Activated naive CD4-positive, alpha-beta T cell treated with Interleukin-2 at 50 U/mL for 16 hours (primary cell): ENCODE results near the gene TMEM141.

Source experiments
- DNase-seq: peaks from one replicate; pipeline ENCODE4 v3.0.0-alpha.2; 2020

The TMEM141 gene

DNA sequence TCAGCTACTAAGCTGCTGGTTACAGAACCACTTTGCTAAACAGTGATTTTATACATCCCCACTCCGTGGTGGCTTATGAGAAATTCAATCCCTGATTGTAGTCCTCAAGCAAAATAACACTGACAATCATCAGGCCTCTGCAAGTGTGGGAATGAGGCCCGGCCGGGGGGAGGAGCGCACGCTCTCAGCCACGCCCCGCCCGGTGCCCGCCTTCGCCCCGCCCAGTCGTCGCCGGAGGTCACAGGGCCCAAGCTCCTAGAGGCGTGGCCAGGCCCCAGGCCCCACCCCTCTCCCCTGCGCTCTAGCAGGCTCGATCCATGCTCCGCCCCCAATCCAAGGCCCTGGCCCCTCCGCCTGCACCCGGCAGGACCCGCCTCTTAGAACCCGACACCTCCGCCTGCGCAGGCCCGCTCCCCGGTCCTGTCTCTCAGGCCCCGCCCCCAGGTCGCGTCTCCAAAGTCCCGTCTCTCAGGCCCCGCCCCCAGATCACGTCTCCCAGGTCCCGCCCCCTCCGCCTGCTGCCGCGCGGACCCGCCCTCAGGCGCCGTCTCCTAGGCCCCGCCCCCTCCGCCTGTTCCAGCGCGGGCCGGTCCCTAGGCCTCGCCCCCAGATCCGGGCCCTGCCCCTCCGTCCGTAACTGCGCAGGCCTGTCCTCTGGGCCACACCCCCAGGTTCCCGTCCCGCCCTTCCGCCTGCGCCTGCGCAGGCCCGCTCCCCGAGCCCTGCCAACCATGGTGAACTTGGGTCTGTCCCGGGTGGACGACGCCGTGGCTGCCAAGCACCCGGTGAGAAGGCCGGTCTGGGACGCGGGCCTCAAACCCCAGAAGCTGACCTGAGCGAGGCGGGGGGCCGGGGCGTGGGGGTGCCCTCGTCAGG lies at the start of gene TMEM141:
Gene TMEM141, plus strand, starts transcription at position 705 of the 876 bp plus-strand sequence. Its CDS starts 27 bp downstream, at position 732.
- DNase-seq: peak; percentile 100

- DNase-seq: peak; percentile 39
These were observed 49.1 kb upstream of the TMEM141 start for GRCh38 chr9:136741883-136742571.

GRCh38 chr9:136742591-136743391 lies 48.4 kb upstream of the TMEM141 start, which contains the start of gene LCN10:
Gene LCN10 (minus strand): TSS chr9:136742940. CDS start chr9:136742903, 37 bp downstream.
- DNase-seq: no peak

GRCh38 chr9:136743639-136744211 lies 47.4 kb upstream of the TMEM141 start:
- no peak for DNase-seq

DNA sequence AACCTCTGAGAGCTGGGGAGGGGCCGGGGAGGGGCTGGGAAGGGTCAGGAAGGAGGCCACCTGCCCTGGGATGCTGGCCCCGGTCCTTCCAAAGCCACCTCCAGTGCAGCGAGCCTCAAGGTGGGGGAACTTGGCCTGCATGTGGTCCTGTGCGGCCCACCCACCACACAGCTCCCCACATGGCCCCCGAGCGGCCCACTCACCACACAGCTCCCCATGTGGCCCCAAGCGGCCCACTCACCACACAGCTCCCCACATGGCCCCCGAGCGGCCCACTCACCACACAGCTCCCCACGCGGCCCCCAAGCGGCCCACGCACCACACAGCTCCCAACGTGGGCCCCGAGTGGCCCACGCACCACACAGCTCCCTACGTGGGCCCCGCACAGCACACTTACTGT lies 46.4 kb upstream of the TMEM141 start:
- DNase-seq: no peak

DNA sequence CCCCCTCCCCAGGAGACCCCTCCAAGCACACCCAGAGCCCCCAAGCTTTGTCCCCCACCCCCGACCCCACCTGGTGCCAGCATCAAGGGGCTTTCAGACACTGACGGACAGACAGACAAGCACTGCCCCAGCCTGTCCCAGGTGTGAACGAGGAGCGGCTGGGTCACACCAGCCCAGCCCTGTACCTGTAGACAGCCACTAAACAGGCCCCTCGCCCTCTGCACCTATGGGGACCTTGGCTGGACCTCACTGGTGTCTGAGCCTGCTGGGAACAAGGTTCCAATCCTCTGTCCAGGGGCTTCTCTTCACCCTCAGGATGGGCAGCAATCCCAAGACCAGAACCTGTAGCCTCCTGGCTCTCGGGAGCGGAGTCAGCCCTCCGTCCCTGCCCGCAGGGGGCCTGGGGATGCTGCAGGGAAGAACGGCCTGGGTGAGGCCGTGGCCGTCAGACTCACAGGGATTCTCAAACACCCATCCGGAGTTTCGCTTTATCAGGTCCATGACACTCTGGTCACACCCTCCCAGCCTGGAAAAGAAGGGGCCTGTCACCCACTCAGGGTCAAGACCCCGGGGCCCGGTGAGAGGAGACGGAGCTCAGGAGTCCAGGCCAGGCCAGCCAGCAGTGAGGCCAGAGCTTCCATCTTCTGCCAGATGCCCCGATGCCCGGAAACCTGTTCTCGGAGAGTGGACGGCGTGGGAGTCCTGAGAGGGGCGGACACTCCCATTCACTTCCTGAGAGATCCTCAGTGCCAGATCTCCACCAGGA lies 45.6 kb upstream of the TMEM141 start:
- no peak for DNase-seq

DNA sequence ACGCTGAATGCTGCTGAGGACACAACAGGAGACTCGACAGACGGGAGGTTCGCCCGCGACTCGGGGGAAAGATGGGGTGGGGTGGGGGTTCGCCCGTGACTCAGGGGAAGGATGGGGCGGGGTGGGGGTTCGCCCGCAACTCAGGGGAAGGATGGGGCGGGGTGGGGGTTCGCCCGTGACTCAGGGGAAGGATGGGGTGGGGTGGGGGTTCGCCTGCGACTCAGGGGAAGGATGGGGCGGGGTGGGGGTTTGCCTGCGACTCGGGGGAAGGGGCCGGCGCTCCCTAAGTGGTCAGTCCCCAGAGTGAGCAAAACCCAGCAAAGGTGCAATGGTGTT lies 45.0 kb upstream of the TMEM141 start:
- DNase-seq: no peak

GRCh38 chr9:136746621-136747020 lies 44.5 kb upstream of the TMEM141 start:
- no peak for DNase-seq

DNA sequence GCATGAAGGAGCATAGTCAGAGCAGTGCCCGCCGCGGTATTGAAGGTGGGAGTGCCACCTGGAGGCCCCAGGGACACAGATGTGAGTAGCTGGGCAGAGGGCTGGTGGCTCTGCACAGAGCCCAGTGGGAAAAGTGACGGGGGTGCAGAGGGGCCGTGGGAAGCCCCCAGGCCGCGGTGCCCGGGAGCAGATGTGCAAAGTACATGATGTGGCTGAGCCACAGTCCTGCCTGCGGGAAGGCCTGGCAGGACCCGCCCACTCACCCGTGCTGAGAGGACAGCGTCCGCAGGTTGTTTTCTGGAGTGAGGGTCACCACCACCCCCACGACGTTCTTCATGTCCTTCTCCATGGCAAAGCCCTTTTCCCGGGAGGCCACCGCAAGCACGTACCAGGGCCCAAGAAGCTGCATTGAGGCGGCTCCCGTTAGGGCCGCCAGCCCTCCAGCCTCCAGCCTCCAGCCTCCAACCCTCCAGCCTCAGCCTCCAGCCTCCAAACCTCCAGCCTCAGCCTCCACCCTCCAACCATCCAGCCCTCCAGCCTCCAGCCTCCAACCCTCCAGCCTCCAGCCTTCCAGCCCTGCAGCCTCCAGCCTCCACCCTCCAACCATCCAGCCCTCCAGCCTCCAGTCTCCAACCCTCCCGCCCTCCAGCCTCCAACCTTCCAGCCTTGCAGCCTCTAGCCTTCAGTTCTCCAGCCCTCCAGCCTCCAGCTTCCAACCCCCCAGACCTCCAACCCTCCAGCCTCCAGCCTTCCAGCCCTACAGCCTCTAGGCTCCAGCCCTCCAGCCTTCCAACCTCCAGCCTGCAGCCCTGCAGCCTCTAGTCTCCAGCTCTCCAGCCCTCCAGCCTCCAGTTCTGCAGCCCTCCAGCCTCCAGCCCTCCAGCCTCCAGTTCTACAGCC lies 43.7 kb upstream of the TMEM141 start:
- no peak for DNase-seq

DNA sequence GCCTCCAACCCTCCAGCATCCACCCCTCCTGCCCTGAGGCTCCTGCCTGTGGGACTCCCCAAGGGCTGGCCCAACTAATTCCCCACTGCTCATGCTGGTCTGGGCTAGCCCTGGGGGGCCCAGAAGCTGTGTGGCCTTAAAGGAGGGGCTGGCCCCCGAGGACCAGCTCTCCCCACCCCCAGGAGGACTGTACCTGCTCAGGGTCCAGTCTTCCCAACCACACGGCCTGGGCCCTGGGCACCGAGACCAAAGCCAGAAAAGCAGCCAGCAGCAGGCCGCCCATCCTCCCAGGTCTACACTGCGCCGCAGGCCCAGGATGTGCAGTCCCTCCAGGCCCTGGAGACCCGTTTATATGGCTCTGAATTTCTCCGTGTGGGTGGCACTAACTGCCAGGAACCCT lies 42.9 kb upstream of the TMEM141 start, which contains the start of gene LCN6:
Gene LCN6, minus strand, starts transcription at position 325 of the 400 bp plus-strand sequence. Its CDS starts 42 bp downstream, at position 283.
- DNase-seq: no peak

DNA sequence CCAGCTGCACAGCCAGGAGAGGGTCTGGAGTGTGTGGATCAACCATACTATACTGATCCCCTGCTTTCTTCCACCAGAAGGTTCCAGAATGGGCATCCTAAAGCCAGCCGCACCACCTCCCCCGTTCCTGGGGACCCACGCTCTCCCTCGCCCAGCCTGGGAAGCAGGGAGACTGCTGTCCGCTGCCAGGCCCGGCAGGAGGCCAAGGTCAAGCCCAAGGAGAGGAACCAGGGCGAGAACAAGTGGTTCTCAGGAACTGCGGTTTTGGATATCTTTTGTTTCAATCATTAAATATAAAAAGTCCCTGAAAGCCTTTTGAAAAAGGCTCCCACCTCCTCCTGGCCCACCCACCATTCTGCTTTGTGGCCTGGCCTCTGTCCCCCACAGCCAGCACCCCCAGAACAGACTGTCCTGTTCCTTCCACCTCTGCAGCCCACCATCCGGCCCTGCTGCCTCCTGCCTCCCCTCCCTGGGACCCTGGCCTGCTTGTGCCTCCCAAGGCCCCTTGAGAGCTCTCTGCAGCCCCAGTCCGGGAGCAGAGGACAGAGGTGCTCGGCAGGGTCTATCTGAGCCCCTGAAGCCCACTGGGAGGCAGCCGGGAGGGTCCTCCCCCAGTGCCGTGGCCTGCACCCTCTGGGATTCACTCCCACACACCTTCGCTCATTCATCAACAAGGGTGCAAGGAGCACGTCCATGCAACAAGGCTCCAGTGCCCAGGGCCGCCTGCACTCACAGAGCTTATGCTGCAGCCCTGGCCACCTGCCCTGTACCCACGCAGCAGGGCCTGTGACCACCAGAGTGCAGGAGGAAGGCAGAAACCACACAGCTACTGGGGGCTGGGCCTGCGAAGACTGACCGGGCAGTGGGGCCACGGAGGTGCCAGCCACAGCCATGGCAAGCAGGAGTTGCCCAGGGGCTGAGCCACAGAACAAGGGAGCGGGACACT lies 42.2 kb upstream of the TMEM141 start:
- no peak for DNase-seq

DNA sequence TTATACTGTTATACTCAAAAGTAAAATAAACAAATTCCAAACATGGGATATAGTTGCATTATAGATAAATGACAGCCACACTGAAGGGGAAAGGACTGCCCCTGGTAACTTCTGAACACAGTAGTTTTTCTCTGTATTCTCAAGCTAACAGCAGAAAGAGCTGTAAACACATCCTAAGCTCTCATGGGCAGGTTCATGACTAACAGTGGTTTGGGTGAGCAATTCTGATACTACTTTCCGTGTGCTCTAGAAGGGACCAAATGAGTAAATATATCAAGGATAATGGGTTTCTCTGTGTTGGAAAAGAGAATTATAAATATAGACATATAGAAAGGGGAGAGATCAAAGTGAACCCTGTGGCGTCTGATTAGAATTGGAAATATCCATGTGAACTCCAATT lies 40.6 kb upstream of the TMEM141 start:
- no peak for DNase-seq

GRCh38 chr9:136751244-136751643 lies 39.9 kb upstream of the TMEM141 start:
- DNase-seq: no peak

- DNase-seq: no peak
These were observed 39.3 kb upstream of the TMEM141 start for GRCh38 chr9:136751814-136752213.

GRCh38 chr9:136753371-136754058 lies 37.6 kb upstream of the TMEM141 start:
- DNase-seq: no peak

DNA sequence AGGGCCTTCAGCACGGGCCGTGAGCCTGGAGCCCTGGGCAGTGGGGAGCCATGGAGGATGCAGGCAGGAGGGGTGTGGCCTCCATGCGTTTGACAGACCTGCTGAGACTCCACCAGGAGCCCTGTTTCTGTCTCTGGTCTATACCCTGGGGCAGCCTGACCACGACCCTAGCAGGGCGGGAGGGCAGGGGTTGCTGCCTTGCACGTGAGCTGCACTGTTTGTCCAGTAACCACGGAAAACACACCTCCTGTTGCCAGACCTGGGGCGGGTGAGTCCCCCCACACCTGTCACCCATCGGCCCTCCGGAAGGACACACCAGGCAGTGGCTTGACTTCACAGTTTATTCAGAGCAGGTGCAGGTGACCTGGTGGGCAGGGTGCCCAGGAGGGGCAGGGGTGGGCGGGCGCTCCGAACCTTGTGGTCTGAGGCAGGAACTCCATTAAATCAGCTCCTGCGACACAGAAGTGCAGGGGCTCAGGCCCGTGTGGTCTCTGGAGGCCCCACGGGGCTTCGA lies 37.0 kb upstream of the TMEM141 start:
- no peak for DNase-seq

- no peak for DNase-seq
These were observed 36.4 kb upstream of the TMEM141 start for GRCh38 chr9:136754626-136755301.
